ENCODE measurements around the gene IRS1.

Gene IRS1

GRCh38 chr2:226813148-226813701, 13.6 kb upstream of the IRS1 start:
- DNase-seq: no peak

GRCh38 chr2:226803410-226803809, 3.8 kb upstream of the IRS1 start:
- DNase-seq: no peak

- DNase-seq: peak; percentile 59
Measured at GRCh38 chr2:226802573-226802972, 3.0 kb upstream of the IRS1 start.

- DNase-seq: peak; percentile 80
Measured at GRCh38 chr2:226800941-226801784, 1.5 kb upstream of the IRS1 start.

GRCh38 chr2:226799976-226800940, 638 bp upstream of the IRS1 start:
- DNase-seq: no peak

- no peak for DNase-seq
Measured at GRCh38 chr2:226798422-226799210, 1.0 kb downstream of the IRS1 start.

- DNase-seq: no peak
Measured at GRCh38 chr2:226797989-226798421, 1.6 kb downstream of the IRS1 start.

GRCh38 chr2:226797289-226797988, 2.2 kb downstream of the IRS1 start:
- DNase-seq: no peak

GRCh38 chr2:226796840-226797288, 2.8 kb downstream of the IRS1 start:
- no peak for DNase-seq

GRCh38 chr2:226796012-226796839, 3.4 kb downstream of the IRS1 start:
- DNase-seq: no peak

- no peak for DNase-seq
Measured at GRCh38 chr2:226795281-226796011, 4.2 kb downstream of the IRS1 start.

GRCh38 chr2:226794751-226795171, 4.9 kb downstream of the IRS1 start:
- DNase-seq: peak; percentile 33

GRCh38 chr2:226794196-226794661, 5.4 kb downstream of the IRS1 start:
- DNase-seq: no peak

- no peak for DNase-seq
Measured at GRCh38 chr2:226793646-226794045, 6.0 kb downstream of the IRS1 start.

GRCh38 chr2:226792155-226792881, 7.3 kb downstream of the IRS1 start:
- DNase-seq: no peak

- peak; percentile 70 for DNase-seq
Measured at GRCh38 chr2:226791487-226792081, 8.0 kb downstream of the IRS1 start.

GRCh38 chr2:226791056-226791486, 8.5 kb downstream of the IRS1 start:
- DNase-seq: peak; percentile 70

GRCh38 chr2:226790431-226790830, 9.2 kb downstream of the IRS1 start:
- no peak for DNase-seq

- DNase-seq: no peak
Measured at GRCh38 chr2:226790011-226790410, 9.6 kb downstream of the IRS1 start.
